Dendritic cell treated with granulocyte-macrophage colony-stimulating factor and Interleukin-4, amounts not matched to agents 40 ng/mL and 50 ng/mL, for 4 days (primary cell): Measurements from ENCODE around the gene FAM83D.

Experiments
- H3K27ac Mint-ChIP-seq: one replicate; pipeline ENCODE4 v1.8.0; 2022; ENCODE audit warnings: mild to moderate bottlenecking, mixed read lengths
- H3K27me3 Mint-ChIP-seq: one replicate; pipeline ENCODE4 v1.8.0; 2022; ENCODE audit warnings: mild to moderate bottlenecking, mixed read lengths
- H3K36me3 Mint-ChIP-seq: one replicate; pipeline ENCODE4 v1.8.0; 2022; ENCODE audit warnings: low read depth, mixed read lengths
- H3K4me1 Mint-ChIP-seq: one replicate; pipeline ENCODE4 v1.8.0; 2022; ENCODE audit warnings: low read depth, mixed read lengths
- H3K4me3 Mint-ChIP-seq: one replicate; pipeline ENCODE4 v1.8.0; 2022; ENCODE audit warnings: mild to moderate bottlenecking, moderate library complexity, mixed read lengths
- H3K9me3 Mint-ChIP-seq: one replicate; pipeline ENCODE4 v1.8.0; 2022; ENCODE audit warnings: mixed read lengths
- intact Hi-C: fragments of 100-400 bp; cut with micrococcal nuclease; formaldehyde crosslinking; loops from one replicate; pipeline ENCODE4 v1.15.0; 2022

FAM83D gene

GRCh38 chr20:38905375-38905774, 20.8 kb upstream of the FAM83D start:
- intact Hi-C loops = no loop called here
- peaks cover 9% of the 10 kb centered on the region for H3K9me3 Mint-ChIP-seq
- no peak overlapping the region for H3K4me3 Mint-ChIP-seq
- peaks cover 51% of the 10 kb centered on the region for H3K36me3 Mint-ChIP-seq
- no peaks in the 10 kb centered on the region for H3K4me1 Mint-ChIP-seq
- H3K27ac Mint-ChIP-seq = no peak overlapping the region
- H3K27me3 Mint-ChIP-seq = no peaks in the 10 kb centered on the region

GRCh38 chr20:38907918-38908677, 18.1 kb upstream of the FAM83D start:
- H3K36me3 Mint-ChIP-seq = peaks cover 39% of the 10 kb centered on the region
- no peaks in the 10 kb centered on the region for H3K4me1 Mint-ChIP-seq
- intact Hi-C loops = no loop called here
- H3K27me3 Mint-ChIP-seq = no peaks in the 10 kb centered on the region
- no peak overlapping the region for H3K4me3 Mint-ChIP-seq
- peaks cover 9% of the 10 kb centered on the region for H3K9me3 Mint-ChIP-seq
- H3K27ac Mint-ChIP-seq = no peak overlapping the region

GRCh38 chr20:38915355-38915754, 10.9 kb upstream of the FAM83D start:
- Mint-ChIP-seq H3K9me3 (no peaks in the 10 kb centered on the region), H3K27ac (no peak overlapping the region), H3K27me3 (no peaks in the 10 kb centered on the region), H3K36me3 (peaks cover 23% of the 10 kb centered on the region), H3K4me1 (no peaks in the 10 kb centered on the region), H3K4me3 (no peak overlapping the region)
- intact Hi-C loops = no loop called here

- no peaks in the 10 kb centered on the region for H3K9me3 Mint-ChIP-seq
- no peaks in the 10 kb centered on the region for H3K4me1 Mint-ChIP-seq
- no peak overlapping the region for H3K4me3 Mint-ChIP-seq
- H3K27ac Mint-ChIP-seq = no peak overlapping the region
- peaks cover 23% of the 10 kb centered on the region for H3K36me3 Mint-ChIP-seq
- H3K27me3 Mint-ChIP-seq = no peaks in the 10 kb centered on the region
- intact Hi-C loops = no loop called here
Measured at GRCh38 chr20:38917657-38918056, 8.6 kb upstream of the FAM83D start.

GRCh38 chr20:38918172-38918571, 8.0 kb upstream of the FAM83D start:
- Mint-ChIP-seq H3K27ac (no peak overlapping the region), H3K4me3 (no peak overlapping the region), H3K9me3 (no peaks in the 10 kb centered on the region), H3K4me1 (no peaks in the 10 kb centered on the region), H3K27me3 (no peaks in the 10 kb centered on the region), H3K36me3 (peaks cover 23% of the 10 kb centered on the region)
- intact Hi-C loops = no loop called here

- H3K9me3 Mint-ChIP-seq = no peaks in the 10 kb centered on the region
- intact Hi-C loops = no loop called here
- no peak overlapping the region for H3K4me3 Mint-ChIP-seq
- no peaks in the 10 kb centered on the region for H3K27me3 Mint-ChIP-seq
- H3K4me1 Mint-ChIP-seq = no peaks in the 10 kb centered on the region
- H3K36me3 Mint-ChIP-seq = peaks cover 11% of the 10 kb centered on the region
- no peak overlapping the region for H3K27ac Mint-ChIP-seq
Measured at GRCh38 chr20:38919683-38920082, 6.5 kb upstream of the FAM83D start.

GRCh38 chr20:38920411-38920810, 5.8 kb upstream of the FAM83D start:
- intact Hi-C loops = no loop called here
- H3K4me3 Mint-ChIP-seq = no peak overlapping the region
- no peaks in the 10 kb centered on the region for H3K9me3 Mint-ChIP-seq
- no peaks in the 10 kb centered on the region for H3K27me3 Mint-ChIP-seq
- no peaks in the 10 kb centered on the region for H3K4me1 Mint-ChIP-seq
- peaks cover 11% of the 10 kb centered on the region for H3K36me3 Mint-ChIP-seq
- no peak overlapping the region for H3K27ac Mint-ChIP-seq

GRCh38 chr20:38920851-38921250, 5.4 kb upstream of the FAM83D start:
- Mint-ChIP-seq H3K27ac (no peak overlapping the region), H3K36me3 (peaks cover 11% of the 10 kb centered on the region), H3K9me3 (no peaks in the 10 kb centered on the region), H3K4me3 (no peak overlapping the region), H3K4me1 (no peaks in the 10 kb centered on the region), H3K27me3 (no peaks in the 10 kb centered on the region)
- intact Hi-C loops = no loop called here

- Mint-ChIP-seq H3K36me3 (no peaks in the 10 kb centered on the region), H3K4me3 (no peak overlapping the region), H3K27me3 (no peaks in the 10 kb centered on the region), H3K9me3 (no peaks in the 10 kb centered on the region), H3K27ac (no peak overlapping the region), H3K4me1 (peaks cover 16% of the 10 kb centered on the region)
- intact Hi-C loops = no loop called here
Measured at GRCh38 chr20:38924718-38925117, 1.5 kb upstream of the FAM83D start.

- H3K4me3 Mint-ChIP-seq = peak overlapping the region; percentile 78
- peaks cover 22% of the 10 kb centered on the region for H3K4me1 Mint-ChIP-seq
- intact Hi-C loops = loop anchor here (1.0 to 2.0 kb wide), 2 partner anchors 35 to 122 kb away; partner anchors contain the start of gene DHX35
- H3K27me3 Mint-ChIP-seq = no peaks in the 10 kb centered on the region
- no peak overlapping the region for H3K27ac Mint-ChIP-seq
- no peaks in the 10 kb centered on the region for H3K9me3 Mint-ChIP-seq
- no peaks in the 10 kb centered on the region for H3K36me3 Mint-ChIP-seq
Measured at GRCh38 chr20:38926934-38927616, 858 bp downstream of the FAM83D start.

- H3K27me3 Mint-ChIP-seq = no peaks in the 10 kb centered on the region
- intact Hi-C loops = loop anchor here (2.0 kb wide), 1 partner anchor 121 kb away; no protein-coding TSS in a partner anchor
- H3K9me3 Mint-ChIP-seq = no peaks in the 10 kb centered on the region
- H3K4me3 Mint-ChIP-seq = no peak overlapping the region
- peaks cover 22% of the 10 kb centered on the region for H3K4me1 Mint-ChIP-seq
- H3K27ac Mint-ChIP-seq = no peak overlapping the region
- no peaks in the 10 kb centered on the region for H3K36me3 Mint-ChIP-seq
Measured at GRCh38 chr20:38927902-38928578, 1.8 kb downstream of the FAM83D start.

- Mint-ChIP-seq H3K4me3 (no peak overlapping the region), H3K27me3 (no peaks in the 10 kb centered on the region), H3K4me1 (peaks cover 22% of the 10 kb centered on the region), H3K9me3 (no peaks in the 10 kb centered on the region), H3K36me3 (no peaks in the 10 kb centered on the region), H3K27ac (no peak overlapping the region)
- intact Hi-C loops = no loop called here
Measured at GRCh38 chr20:38930242-38930569, 4.0 kb downstream of the FAM83D start.

GRCh38 chr20:38931984-38932383, 5.8 kb downstream of the FAM83D start:
- Mint-ChIP-seq H3K36me3 (no peaks in the 10 kb centered on the region), H3K4me1 (peaks cover 22% of the 10 kb centered on the region), H3K27me3 (no peaks in the 10 kb centered on the region), H3K9me3 (no peaks in the 10 kb centered on the region), H3K4me3 (no peak overlapping the region), H3K27ac (no peak overlapping the region)
- intact Hi-C loops = no loop called here

GRCh38 chr20:38932457-38933120, 6.4 kb downstream of the FAM83D start:
- Mint-ChIP-seq H3K27ac (no peak overlapping the region), H3K36me3 (no peaks in the 10 kb centered on the region), H3K9me3 (no peaks in the 10 kb centered on the region), H3K4me1 (peaks cover 21% of the 10 kb centered on the region), H3K4me3 (no peak overlapping the region), H3K27me3 (no peaks in the 10 kb centered on the region)
- intact Hi-C loops = no loop called here
